Lower leg skin (tissue), 3 donors: Measurements from ENCODE around the gene MBL2.

ENCODE experiments used
- CTCF ChIP-seq, 3 donors: fragments of 450-650 bp; IDR thresholded peaks; one replicate each; pipeline ENCODE4 v1.5.1; 2016; ENCODE audit warnings: antibody characterized with exemption in 3 of 3, mild to moderate bottlenecking in 3 of 3, moderate library complexity in 2 of 3
- POLR2A ChIP-seq, 2 donors: fragments of 450-650 bp; IDR thresholded peaks; one replicate each; pipeline ENCODE4 v1.6.1; 2016 to 2017; ENCODE audit warnings: antibody characterized with exemption in 2 of 2, mild to moderate bottlenecking in 1 of 2, moderate library complexity in 1 of 2

- TF ChIP-seq CTCF (IDR thresholded peaks at IDR 0.05) (no peak), POLR2A (IDR thresholded peaks at IDR 0.05) (no peak)
Measured at GRCh38 chr10:52820309-52820708, 47.7 kb upstream of the MBL2 start.
